Thymus (tissue), 11 donors: ENCODE measurements around the gene NOTCH4. TPM values are rescaled to one million over a fixed set of nuclear protein-coding genes. Genes with fewer than 3 reads are reported as not detected.
"Not testable (repeated sequence)": the region's sequence is repeated elsewhere in the genome, so short reads cannot be mapped to it uniquely, and the experiment has no call there.

Source experiments
- DNase-seq, 9 donors: peaks; one replicate each; pipeline ENCODE4 v3.0.0-alpha.2; 2013; ENCODE audit warnings: low spot score in 9 of 9, low read depth in 6 of 9, missing footprints in 1 of 9
- H3K27ac ChIP-seq, 2 donors: one replicate each; pipeline ENCODE4 v1.5.1; 2013; ENCODE audit warnings: control low read depth in 1 of 2, low read depth in 1 of 2, low read length in 1 of 2, mild to moderate bottlenecking in 1 of 2, moderate library complexity in 1 of 2
- H3K27me3 ChIP-seq, 2 donors: one replicate each; pipeline ENCODE4 v1.5.1; 2013; ENCODE audit warnings: low read length in 1 of 2; ENCODE audit not compliant: control insufficient read depth in 2 of 2, insufficient read depth in 1 of 2
- H3K36me3 ChIP-seq, 2 donors: one replicate each; pipeline ENCODE4 v1.5.1; 2013; ENCODE audit warnings: low read length in 1 of 2, mild to moderate bottlenecking in 1 of 2, moderate library complexity in 1 of 2; ENCODE audit not compliant: control insufficient read depth in 2 of 2, insufficient read depth in 2 of 2
- H3K4me1 ChIP-seq, 2 donors: one replicate each; pipeline ENCODE4 v1.5.1; 2013; ENCODE audit warnings: low read length in 2 of 2; ENCODE audit not compliant: control insufficient read depth in 2 of 2, insufficient read depth in 2 of 2
- H3K4me3 ChIP-seq, 2 donors: one replicate each; pipeline ENCODE4 v1.5.1; 2013; ENCODE audit warnings: low read length in 2 of 2, control low read depth in 1 of 2, mild to moderate bottlenecking in 1 of 2
- H3K9me3 ChIP-seq, 2 donors: one replicate each; pipeline ENCODE4 v1.5.1; 2013; ENCODE audit warnings: low read length in 1 of 2, mild to moderate bottlenecking in 1 of 2; ENCODE audit not compliant: control insufficient read depth in 2 of 2, insufficient read depth in 1 of 2
- WGBS: extraction: QIAGEN DNeasy Blood & Tissue Kit; methylation state at CpG from one replicate; pipeline ENCODE4 v1.1.7; 2013; 5-methylcytosine and 5-hydroxymethylcytosine counted together
- polyA plus RNA-seq: library from polyadenylated mRNA; stranded (reverse); fragments of 200-250 nt; gene quantifications from one replicate; pipeline ENCODE4 v1.2.3, GENCODE V29; 2013
- total RNA-seq: library from RNA; stranded (reverse); fragments of 120-200 nt; gene quantifications from one replicate; pipeline ENCODE4 v1.2.4, GENCODE V29; 2013
- donor health status: healthy.

NOTCH4 gene
- total and polyA plus RNA-seq, 2 donors = 2.5 to 32.7 TPM

GRCh38 chr6:32212076-32212760 is 11.6 kb downstream of the NOTCH4 start:
- peaks cover 0 to 17% of the 10 kb centered on the region in 2 donors for H3K4me1 ChIP-seq
- DNase-seq = no peak
- WGBS = 85% methylated on average over 12 of the region's 12 CpGs
- H3K4me3 ChIP-seq = no peak overlapping the region
- H3K27me3 ChIP-seq = no peaks in the 10 kb centered on the region
- H3K9me3 ChIP-seq = no peaks in the 10 kb centered on the region
- no peak overlapping the region for H3K27ac ChIP-seq
- no peaks in the 10 kb centered on the region for H3K36me3 ChIP-seq

DNA sequence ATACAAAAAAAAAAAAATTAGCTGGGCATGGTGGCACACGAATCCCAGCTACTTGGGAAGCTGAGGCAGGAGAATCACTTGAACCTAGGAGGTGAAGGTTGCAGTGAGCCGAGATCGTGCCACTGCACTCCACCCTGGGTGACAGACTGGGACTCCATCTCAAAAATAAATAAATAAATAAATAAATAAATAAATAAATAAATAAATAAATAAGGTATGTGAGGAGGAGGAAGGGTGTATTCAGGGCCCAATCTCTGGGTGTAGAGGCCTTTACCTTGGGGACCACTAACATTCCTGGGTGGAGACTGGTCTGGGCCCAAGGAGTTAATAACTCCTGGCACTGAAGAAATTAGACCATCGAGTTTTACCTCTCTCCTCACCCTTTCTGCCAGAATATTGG is 12.4 kb downstream of the NOTCH4 start:
- H3K9me3 ChIP-seq, H3K36me3 ChIP-seq, H3K27me3 ChIP-seq, H3K4me3 ChIP-seq, DNase-seq, H3K27ac ChIP-seq: not testable (repeated sequence)
- 92% methylated on average over 4 of the region's 4 CpGs for WGBS
- peaks cover 0 to 17% of the 10 kb centered on the region in 2 donors for H3K4me1 ChIP-seq

DNA sequence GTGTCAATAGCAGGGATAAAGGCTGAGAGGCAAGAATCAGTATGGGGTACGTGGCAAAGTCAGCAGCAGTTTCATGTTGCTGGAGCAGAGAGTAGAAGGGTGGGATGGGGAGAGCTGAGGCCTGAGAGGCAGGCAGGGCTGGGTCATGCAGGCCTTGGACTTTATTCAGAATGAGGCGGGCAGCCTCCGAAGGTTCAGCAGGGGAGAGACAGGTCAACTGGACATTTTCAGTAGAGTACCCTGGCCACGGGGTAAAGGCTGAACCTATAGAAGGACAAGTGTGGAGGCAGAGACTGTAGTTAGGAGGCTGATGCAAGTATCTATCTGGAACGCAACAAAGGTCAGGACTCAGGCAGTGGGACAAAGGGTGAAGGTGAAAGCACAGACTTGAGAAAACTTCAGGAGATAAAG is 13.7 kb downstream of the NOTCH4 start:
- 93% methylated on average over 5 of the region's 5 CpGs for WGBS
- no peaks in the 10 kb centered on the region for H3K27me3 ChIP-seq
- no peaks in the 10 kb centered on the region for H3K36me3 ChIP-seq
- H3K4me3 ChIP-seq = no peak overlapping the region
- H3K4me1 ChIP-seq = peaks cover 0 to 17% of the 10 kb centered on the region in 2 donors
- no peak overlapping the region for H3K27ac ChIP-seq
- no peaks in the 10 kb centered on the region for H3K9me3 ChIP-seq
- DNase-seq = no peak

- 94% methylated on average over 1 of the region's 1 CpG for WGBS
- Histone ChIP-seq H3K27me3 (no peaks in the 10 kb centered on the region), H3K4me1 (peaks cover 0 to 6% of the 10 kb centered on the region in 2 donors), H3K4me3 (no peak overlapping the region), H3K36me3 (no peaks in the 10 kb centered on the region), H3K9me3 (no peaks in the 10 kb centered on the region), H3K27ac (no peak overlapping the region)
- DNase-seq = no peak
Measured at GRCh38 chr6:32208996-32209395, 14.9 kb downstream of the NOTCH4 start.

GRCh38 chr6:32204268-32204715 is 19.6 kb downstream of the NOTCH4 start:
- no peaks in the 10 kb centered on the region for H3K9me3 ChIP-seq
- peaks cover 0 to 20% of the 10 kb centered on the region in 2 donors for H3K4me1 ChIP-seq
- 96% methylated on average over 3 of the region's 3 CpGs for WGBS
- H3K4me3 ChIP-seq = no peak overlapping the region
- no peaks in the 10 kb centered on the region for H3K27me3 ChIP-seq
- no peak overlapping the region for H3K27ac ChIP-seq
- no peak for DNase-seq
- no peaks in the 10 kb centered on the region for H3K36me3 ChIP-seq

- 96% methylated on average over 9 of the region's 9 CpGs for WGBS
Measured at GRCh38 chr6:32203426-32204267, 20.2 kb downstream of the NOTCH4 start.

DNA sequence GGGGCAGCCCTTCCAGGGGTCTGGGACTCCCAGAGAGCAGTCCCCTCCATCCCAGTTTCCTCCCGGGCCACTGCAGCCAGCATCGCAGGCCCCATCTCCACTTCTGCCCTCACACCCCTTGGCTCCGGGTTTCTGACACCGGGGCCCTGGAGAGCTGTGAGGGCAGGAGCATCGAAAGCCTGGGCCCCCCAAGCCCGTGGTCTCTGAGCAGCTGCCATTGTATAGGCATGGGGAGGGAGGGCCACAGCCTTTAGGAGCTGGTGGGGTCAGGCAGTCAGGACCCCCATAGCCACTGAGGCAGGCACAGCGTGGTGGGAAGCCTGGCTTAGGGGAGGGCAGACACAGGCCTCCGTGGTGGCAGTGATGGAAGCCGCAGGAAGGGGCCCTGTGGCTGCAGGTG is 21.7 kb downstream of the NOTCH4 start:
- Histone ChIP-seq H3K4me1 (peaks cover 0 to 22% of the 10 kb centered on the region in 2 donors), H3K27ac (peak overlapping the region in 1 of 2 donors; percentile 18), H3K27me3 (no peaks in the 10 kb centered on the region), H3K9me3 (no peaks in the 10 kb centered on the region), H3K36me3 (no peaks in the 10 kb centered on the region), H3K4me3 (no peak overlapping the region)
- WGBS = 82% methylated on average over 9 of the region's 9 CpGs
- DNase-seq = peak in 1 of 9 donors; percentile 39

More at GRCh38 chr6:32203426-32204267, 20.2 kb downstream of the NOTCH4 start:
- H3K27ac ChIP-seq = no peak overlapping the region
- no peak for DNase-seq
- no peaks in the 10 kb centered on the region for H3K9me3 ChIP-seq
- no peak overlapping the region for H3K4me3 ChIP-seq
- no peaks in the 10 kb centered on the region for H3K27me3 ChIP-seq
- no peaks in the 10 kb centered on the region for H3K36me3 ChIP-seq
- peaks cover 0 to 20% of the 10 kb centered on the region in 2 donors for H3K4me1 ChIP-seq

GRCh38 chr6:32200711-32201475 is 23.0 kb downstream of the NOTCH4 start:
- Histone ChIP-seq H3K4me3 (no peak overlapping the region), H3K27me3 (no peaks in the 10 kb centered on the region), H3K36me3 (no peaks in the 10 kb centered on the region), H3K9me3 (peaks cover 0 to 5% of the 10 kb centered on the region in 2 donors), H3K27ac (no peak overlapping the region), H3K4me1 (peaks cover 6 to 35% of the 10 kb centered on the region in 2 donors)
- no peak for DNase-seq
- WGBS = 96% methylated on average over 13 of the region's 13 CpGs
